SK-N-SH treated with all-trans-retinoic acid at 6 μM for 48 hours (cell line): ENCODE results near the gene OSBPL5.

ENCODE experiments used
- ATAC-seq: fragments of 200-7000 bp; cut with Tn5 transposase; 3 replicates; pipeline ENCODE4 v1.9.1; 2020; ENCODE audit warnings: mild to moderate bottlenecking, moderate library complexity
- ARNTL ChIP-seq: fragments of 450-650 bp; formaldehyde crosslinking; IDR thresholded peaks from 2 replicates; pipeline ENCODE4 v1.5.0; 2020; ENCODE audit warnings: low read depth, mild to moderate bottlenecking, moderate library complexity, borderline replicate concordance
- CREB5 ChIP-seq: fragments of 250-450 bp; sonication (Bioruptor Pico); IDR thresholded peaks from 2 replicates; pipeline ENCODE4 v1.5.1; 2020; ENCODE audit warnings: low read depth, mild to moderate bottlenecking, moderate library complexity
- CSDC2 ChIP-seq: fragments of 250-450 bp; sonication (Bioruptor Pico); IDR thresholded peaks from 2 replicates; pipeline ENCODE4 v1.5.0; 2020; ENCODE audit warnings: mild to moderate bottlenecking, moderate library complexity
- CSRNP3 ChIP-seq: fragments of 250-450 bp; sonication (Bioruptor Pico); IDR thresholded peaks from 2 replicates; pipeline ENCODE4 v1.5.1; 2021; ENCODE audit warnings: mild to moderate bottlenecking, moderate library complexity
- ISL1 ChIP-seq: fragments of 250-450 bp; sonication (Bioruptor Pico); IDR thresholded peaks from 2 replicates; pipeline ENCODE4 v2.1.2; 2022; ENCODE audit warnings: mild to moderate bottlenecking, moderate library complexity
- POU6F1 ChIP-seq: fragments of 250-450 bp; sonication (Bioruptor Pico); IDR thresholded peaks from 2 replicates; pipeline ENCODE4 v1.8.0; 2021; ENCODE audit warnings: low read depth, mild to moderate bottlenecking, moderate library complexity, borderline replicate concordance
- PPARA ChIP-seq: fragments of 250-450 bp; sonication (Bioruptor Pico); IDR thresholded peaks from 2 replicates; pipeline ENCODE4 v1.5.0; 2020; ENCODE audit warnings: mild to moderate bottlenecking, borderline replicate concordance
- RARB ChIP-seq: fragments of 250-450 bp; sonication (Bioruptor Pico); IDR thresholded peaks from 2 replicates; pipeline ENCODE4 v1.8.0; 2021; ENCODE audit warnings: mild to moderate bottlenecking, moderate library complexity
- SNAI2 ChIP-seq: fragments of 250-450 bp; sonication (Bioruptor Pico); IDR thresholded peaks from 2 replicates; pipeline ENCODE4 v1.5.0; 2020; ENCODE audit warnings: mild to moderate bottlenecking, moderate library complexity
- TCF4 ChIP-seq: fragments of 250-450 bp; sonication (Bioruptor Pico); IDR thresholded peaks from 2 replicates; pipeline ENCODE4 v1.8.0; 2021; ENCODE audit warnings: mild to moderate bottlenecking, moderate library complexity, borderline replicate concordance
- TOX ChIP-seq: fragments of 250-450 bp; sonication (Bioruptor Pico); IDR thresholded peaks from 2 replicates; pipeline ENCODE4 v1.8.0; 2021; ENCODE audit warnings: mild to moderate bottlenecking, moderate library complexity, borderline replicate concordance
- ZC3H10 ChIP-seq: fragments of 250-450 bp; sonication (Bioruptor Pico); IDR thresholded peaks from 2 replicates; pipeline ENCODE4 v1.5.1; 2021; ENCODE audit warnings: mild to moderate bottlenecking, moderate library complexity
- ZFP3 ChIP-seq: fragments of 250-450 bp; sonication (Bioruptor Pico); IDR thresholded peaks from 2 replicates; pipeline ENCODE4 v1.5.0; 2020; ENCODE audit warnings: mild to moderate bottlenecking, moderate library complexity
- ZFP30 ChIP-seq: fragments of 450-650 bp; formaldehyde crosslinking; IDR thresholded peaks from 2 replicates; pipeline ENCODE4 v1.5.0; 2022; ENCODE audit warnings: mild to moderate bottlenecking, moderate library complexity
- ZNF565 ChIP-seq: fragments of 450-650 bp; formaldehyde crosslinking; conservative IDR thresholded peaks from 2 replicates; pipeline ENCODE4 v1.5.0; 2020; ENCODE audit warnings: low read depth, mild to moderate bottlenecking, moderate library complexity
- ZNF70 ChIP-seq: fragments of 450-650 bp; formaldehyde crosslinking; IDR thresholded peaks from 2 replicates; pipeline ENCODE4 v1.5.0; 2020; ENCODE audit warnings: mild to moderate bottlenecking, moderate library complexity
- ZNF8 ChIP-seq: fragments of 450-650 bp; formaldehyde crosslinking; IDR thresholded peaks from 2 replicates; pipeline ENCODE4 v1.5.0; 2020; ENCODE audit warnings: mild to moderate bottlenecking, moderate library complexity
- TF ChIP-seq, protein P1 (sequence below): fragments of 250-450 bp; sonication (Bioruptor Pico); IDR thresholded peaks from 2 replicates; pipeline ENCODE4 v1.8.0; 2020; ENCODE audit warnings: mild to moderate bottlenecking, moderate library complexity, borderline replicate concordance
- TF ChIP-seq, protein P2 (sequence below): fragments of 250-450 bp; sonication (Bioruptor Pico); IDR thresholded peaks from 2 replicates; pipeline ENCODE4 v1.5.0; 2020; ENCODE audit warnings: mild to moderate bottlenecking, moderate library complexity

OSBPL5 gene

GRCh38 chr11:3173795-3174194 is 8.7 kb upstream of the OSBPL5 start:
- ATAC-seq, result no peak
- no peak for TF ChIP-seq RARB (CRISPR knock-in tag)
- TF ChIP-seq SNAI2 (CRISPR knock-in tag), result no peak
- TF ChIP-seq CSDC2 (CRISPR knock-in tag), result no peak
- no peak for TF ChIP-seq ZC3H10
- no peak for TF ChIP-seq ZFP3 (CRISPR knock-in tag)
- TF ChIP-seq, protein P1, sequence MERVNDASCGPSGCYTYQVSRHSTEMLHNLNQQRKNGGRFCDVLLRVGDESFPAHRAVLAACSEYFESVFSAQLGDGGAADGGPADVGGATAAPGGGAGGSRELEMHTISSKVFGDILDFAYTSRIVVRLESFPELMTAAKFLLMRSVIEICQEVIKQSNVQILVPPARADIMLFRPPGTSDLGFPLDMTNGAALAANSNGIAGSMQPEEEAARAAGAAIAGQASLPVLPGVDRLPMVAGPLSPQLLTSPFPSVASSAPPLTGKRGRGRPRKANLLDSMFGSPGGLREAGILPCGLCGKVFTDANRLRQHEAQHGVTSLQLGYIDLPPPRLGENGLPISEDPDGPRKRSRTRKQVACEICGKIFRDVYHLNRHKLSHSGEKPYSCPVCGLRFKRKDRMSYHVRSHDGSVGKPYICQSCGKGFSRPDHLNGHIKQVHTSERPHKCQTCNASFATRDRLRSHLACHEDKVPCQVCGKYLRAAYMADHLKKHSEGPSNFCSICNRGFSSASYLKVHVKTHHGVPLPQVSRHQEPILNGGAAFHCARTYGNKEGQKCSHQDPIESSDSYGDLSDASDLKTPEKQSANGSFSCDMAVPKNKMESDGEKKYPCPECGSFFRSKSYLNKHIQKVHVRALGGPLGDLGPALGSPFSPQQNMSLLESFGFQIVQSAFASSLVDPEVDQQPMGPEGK (CRISPR knock-in tag), result no peak
- TF ChIP-seq, protein P2, sequence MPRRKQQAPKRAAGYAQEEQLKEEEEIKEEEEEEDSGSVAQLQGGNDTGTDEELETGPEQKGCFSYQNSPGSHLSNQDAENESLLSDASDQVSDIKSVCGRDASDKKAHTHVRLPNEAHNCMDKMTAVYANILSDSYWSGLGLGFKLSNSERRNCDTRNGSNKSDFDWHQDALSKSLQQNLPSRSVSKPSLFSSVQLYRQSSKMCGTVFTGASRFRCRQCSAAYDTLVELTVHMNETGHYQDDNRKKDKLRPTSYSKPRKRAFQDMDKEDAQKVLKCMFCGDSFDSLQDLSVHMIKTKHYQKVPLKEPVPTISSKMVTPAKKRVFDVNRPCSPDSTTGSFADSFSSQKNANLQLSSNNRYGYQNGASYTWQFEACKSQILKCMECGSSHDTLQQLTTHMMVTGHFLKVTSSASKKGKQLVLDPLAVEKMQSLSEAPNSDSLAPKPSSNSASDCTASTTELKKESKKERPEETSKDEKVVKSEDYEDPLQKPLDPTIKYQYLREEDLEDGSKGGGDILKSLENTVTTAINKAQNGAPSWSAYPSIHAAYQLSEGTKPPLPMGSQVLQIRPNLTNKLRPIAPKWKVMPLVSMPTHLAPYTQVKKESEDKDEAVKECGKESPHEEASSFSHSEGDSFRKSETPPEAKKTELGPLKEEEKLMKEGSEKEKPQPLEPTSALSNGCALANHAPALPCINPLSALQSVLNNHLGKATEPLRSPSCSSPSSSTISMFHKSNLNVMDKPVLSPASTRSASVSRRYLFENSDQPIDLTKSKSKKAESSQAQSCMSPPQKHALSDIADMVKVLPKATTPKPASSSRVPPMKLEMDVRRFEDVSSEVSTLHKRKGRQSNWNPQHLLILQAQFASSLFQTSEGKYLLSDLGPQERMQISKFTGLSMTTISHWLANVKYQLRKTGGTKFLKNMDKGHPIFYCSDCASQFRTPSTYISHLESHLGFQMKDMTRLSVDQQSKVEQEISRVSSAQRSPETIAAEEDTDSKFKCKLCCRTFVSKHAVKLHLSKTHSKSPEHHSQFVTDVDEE, result no peak
- TF ChIP-seq TOX (CRISPR knock-in tag), result no peak
- no peak for TF ChIP-seq CREB5 (CRISPR knock-in tag)
- no peak for TF ChIP-seq ISL1 (CRISPR knock-in tag)
- no peak for TF ChIP-seq ZNF565

GRCh38 chr11:3171931-3172560 is 6.9 kb upstream of the OSBPL5 start:
- TF ChIP-seq PPARA (CRISPR knock-in tag) (no peak), TCF4 (CRISPR knock-in tag) (no peak), SNAI2 (CRISPR knock-in tag) (no peak), TOX (CRISPR knock-in tag) (no peak), ZFP30 (CRISPR knock-in tag) (no peak), ZC3H10 (no peak), POU6F1 (CRISPR knock-in tag) (no peak), ARNTL (CRISPR knock-in tag) (no peak), ZNF70 (CRISPR knock-in tag) (no peak)
- no peak for ATAC-seq

DNA sequence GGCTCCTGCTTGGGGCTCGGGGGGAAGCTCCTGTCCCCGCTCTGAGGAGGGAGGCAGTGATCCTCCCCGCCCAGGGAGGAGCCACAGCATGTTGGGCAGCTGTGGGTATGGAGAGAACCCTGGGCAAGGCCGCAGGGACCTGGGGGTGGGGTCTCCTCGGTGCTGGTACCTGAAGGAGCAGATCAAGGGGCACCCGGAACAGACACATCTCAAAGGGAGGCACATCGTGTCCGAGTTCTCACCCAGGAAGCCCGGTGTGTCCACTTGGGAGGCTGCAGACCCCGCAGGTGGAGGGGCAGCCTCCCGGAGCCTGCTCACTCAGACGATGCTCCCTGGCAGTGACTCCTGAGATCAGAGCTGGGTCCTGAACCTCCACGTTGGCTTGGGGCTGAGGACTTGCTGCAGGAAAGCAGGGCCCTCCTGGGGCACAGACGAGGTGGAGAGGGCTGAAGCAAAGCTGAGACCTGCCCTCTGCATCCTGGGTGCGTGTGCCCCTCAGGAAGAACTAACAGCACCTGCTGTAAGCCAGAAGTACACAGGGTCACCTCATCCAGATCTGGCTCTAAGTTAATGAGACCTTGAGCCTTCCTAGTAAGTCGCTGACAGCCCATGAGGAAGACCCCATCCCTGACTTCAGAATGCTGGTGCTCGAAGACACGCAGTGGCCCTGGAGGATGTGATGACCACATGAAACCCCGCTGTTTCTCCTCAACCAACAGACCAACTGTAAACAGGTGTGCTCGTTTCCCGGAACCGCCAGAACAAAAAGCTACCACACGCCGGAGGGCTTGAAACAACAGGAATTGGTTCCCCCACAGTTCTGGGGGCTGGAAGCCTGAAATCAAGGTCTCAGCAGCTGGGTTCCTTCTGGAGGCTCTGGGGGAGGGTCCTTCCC is 5.9 kb upstream of the OSBPL5 start:
- no peak for ATAC-seq
- TF ChIP-seq CSDC2 (CRISPR knock-in tag) (no peak), ZC3H10 (no peak), ZFP3 (CRISPR knock-in tag) (no peak), CREB5 (CRISPR knock-in tag) (no peak), SNAI2 (CRISPR knock-in tag) (no peak), CSRNP3 (CRISPR knock-in tag) (no peak), PPARA (CRISPR knock-in tag) (no peak), ZNF8 (CRISPR knock-in tag) (no peak)
- TF ChIP-seq, protein P2, result no peak
